ENCODE data around the gene EVA1A.
"Not testable (repeated sequence)": the region's sequence is repeated elsewhere in the genome, so short reads cannot be mapped to it uniquely, and the experiment has no call there.

The EVA1A gene

GRCh38 chr2:75480971-75481836 is 79.5 kb downstream of the EVA1A start:
- DNase-seq: no peak

- not testable (repeated sequence) for DNase-seq
Measured at GRCh38 chr2:75477696-75478095, 83.0 kb downstream of the EVA1A start.

GRCh38 chr2:75476761-75477160 is 84.0 kb downstream of the EVA1A start:
- no peak for DNase-seq

- no peak for DNase-seq
Measured at GRCh38 chr2:75475976-75476375, 84.8 kb downstream of the EVA1A start.

- DNase-seq: no peak
Measured at GRCh38 chr2:75475049-75475448, 85.7 kb downstream of the EVA1A start.

- DNase-seq: no peak
Measured at GRCh38 chr2:75474115-75474514, 86.6 kb downstream of the EVA1A start.

- DNase-seq: no peak
Measured at GRCh38 chr2:75466708-75467311, 93.9 kb downstream of the EVA1A start.

- DNase-seq: no peak
Measured at GRCh38 chr2:75465317-75465984, 95.3 kb downstream of the EVA1A start.

DNA sequence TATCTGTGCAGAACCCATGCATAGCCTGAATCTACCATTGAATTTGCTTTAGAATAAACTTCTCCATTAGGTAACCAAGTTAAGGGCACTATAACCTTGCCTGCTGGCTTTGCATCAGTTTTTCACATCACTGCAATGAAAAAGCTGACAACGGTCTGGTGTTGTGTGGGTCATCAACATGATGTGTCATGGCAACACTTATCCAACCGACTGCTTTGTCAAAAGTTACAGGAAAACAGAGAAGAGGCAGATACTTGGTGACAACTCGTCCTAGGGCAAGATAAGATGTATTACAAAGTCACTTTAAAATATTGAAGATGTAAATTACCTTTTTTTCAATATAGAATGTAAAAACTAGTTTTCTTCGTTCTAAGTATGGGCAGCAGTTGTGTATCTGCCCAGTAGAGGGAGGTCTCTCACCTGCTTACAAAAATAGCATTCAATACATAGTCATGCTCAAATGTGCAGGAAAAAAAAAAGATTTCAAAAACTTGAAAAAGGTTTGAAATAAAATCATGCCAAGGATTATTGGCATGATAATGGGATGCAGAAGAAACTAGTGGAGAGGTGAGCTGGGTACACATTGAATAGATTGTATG is 96.3 kb downstream of the EVA1A start:
- DNase-seq: no peak

DNA sequence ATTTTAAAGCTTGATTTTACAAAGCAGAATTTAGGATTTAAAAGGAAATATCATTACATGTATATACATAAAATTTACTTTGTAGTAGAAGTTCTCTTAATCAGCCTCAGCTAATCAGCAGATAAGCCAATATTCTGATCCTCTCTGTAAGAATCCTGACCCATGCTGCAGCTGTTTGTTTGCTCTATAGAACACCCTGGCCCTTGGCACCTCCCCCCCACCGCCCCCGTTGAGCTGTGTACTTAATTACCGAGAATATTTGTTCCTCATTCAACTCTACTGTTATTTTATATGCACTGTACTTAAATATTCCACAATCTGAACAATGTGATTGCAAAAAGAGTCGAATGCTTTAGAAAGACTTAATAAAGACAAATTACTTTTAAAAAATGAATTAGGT is 98.0 kb downstream of the EVA1A start:
- no peak for DNase-seq

DNA sequence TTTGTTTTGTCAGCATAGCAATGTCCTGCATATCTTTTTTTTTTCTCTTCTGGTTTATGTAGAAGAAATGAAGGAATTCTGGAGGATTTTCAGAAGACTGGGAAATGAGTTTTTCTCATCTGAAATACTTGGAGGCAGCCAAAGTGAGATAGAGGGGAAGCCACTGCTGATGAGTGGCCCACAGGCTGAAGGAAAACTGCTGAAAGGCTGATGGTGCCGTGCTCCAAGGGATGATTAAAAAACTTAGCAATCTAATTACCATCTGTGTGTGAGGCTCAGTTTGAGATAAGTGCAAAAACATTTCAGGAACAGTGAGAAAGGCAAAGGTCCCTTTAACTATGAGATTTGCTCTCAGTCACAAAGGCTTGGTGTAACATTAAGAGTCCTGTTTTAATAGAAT is 98.5 kb downstream of the EVA1A start:
- DNase-seq: no peak

DNA sequence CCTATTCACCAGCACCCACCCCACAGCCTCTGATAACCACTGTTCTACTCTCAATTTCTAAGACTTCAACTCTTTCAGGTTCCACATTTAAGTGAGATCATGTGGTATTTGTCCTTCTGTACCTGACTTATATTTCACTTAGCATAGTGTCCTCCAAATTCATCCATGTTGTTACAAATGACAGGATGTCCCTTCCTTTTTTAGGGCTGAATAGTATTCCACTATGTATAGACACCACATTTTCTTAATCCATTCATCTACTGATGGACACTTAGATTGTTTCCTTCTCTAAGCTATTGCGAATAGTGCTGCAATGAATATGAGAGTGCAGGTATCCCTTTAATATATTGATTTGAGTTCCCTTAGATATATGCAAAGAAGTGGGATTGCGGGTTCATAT is 100.1 kb downstream of the EVA1A start:
- no peak for DNase-seq

DNA sequence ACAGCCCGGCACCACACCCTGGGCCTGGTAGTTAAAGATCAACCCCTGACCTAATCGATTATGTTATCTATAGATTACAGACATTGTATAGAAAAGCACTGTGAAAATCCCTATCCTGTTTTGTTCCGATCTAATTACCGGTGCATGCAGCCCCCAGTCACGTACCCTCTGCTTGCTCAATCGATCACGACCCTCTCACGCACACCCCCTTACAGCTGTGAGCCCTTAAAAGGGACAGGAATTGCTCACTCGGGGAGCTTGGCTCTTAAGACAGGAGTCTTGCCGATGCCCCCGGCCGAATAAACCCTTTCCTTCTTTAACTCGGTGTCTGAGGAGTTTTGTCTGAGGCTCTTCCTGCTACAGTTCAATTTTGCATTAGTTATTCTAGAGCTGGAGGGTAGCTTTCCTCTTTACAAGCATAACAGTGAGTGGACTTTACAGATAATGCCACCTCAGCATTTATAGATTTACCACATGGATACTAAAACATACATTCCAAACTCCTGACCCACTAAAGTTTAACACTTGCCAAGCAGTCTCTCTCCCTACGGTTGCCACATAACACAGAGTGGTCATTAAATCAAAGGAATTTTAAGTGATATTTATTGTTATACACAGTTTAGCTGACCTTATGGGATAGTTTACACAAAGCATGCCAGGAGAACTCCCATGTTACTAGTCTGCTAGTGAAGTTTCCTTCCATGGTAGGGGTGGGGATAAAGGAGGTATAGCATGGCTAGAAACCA is 101.0 kb downstream of the EVA1A start:
- DNase-seq: no peak

- DNase-seq: no peak
Measured at GRCh38 chr2:75458201-75458600, 102.5 kb downstream of the EVA1A start.

DNA sequence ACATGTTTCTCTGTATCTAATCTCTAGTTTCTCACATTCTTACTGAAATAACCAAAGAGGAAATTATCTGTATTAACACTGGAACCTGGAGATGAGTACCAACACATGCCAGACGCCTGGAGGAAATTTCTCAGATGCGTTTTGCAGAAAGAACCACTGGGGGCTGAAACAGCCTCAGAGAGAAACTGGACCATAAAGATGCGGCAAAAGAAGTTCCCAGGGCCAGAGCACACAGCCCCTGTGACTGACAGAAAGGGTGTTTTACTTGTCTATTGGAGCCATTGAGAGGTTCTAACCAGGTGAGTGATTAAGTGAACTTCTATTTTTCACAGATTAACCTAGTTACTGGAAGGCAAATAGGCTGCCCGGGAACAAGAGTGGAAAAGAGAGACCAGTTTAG is 103.9 kb downstream of the EVA1A start:
- DNase-seq: no peak

- DNase-seq: no peak
Measured at GRCh38 chr2:75456111-75456510, 104.6 kb downstream of the EVA1A start.

DNA sequence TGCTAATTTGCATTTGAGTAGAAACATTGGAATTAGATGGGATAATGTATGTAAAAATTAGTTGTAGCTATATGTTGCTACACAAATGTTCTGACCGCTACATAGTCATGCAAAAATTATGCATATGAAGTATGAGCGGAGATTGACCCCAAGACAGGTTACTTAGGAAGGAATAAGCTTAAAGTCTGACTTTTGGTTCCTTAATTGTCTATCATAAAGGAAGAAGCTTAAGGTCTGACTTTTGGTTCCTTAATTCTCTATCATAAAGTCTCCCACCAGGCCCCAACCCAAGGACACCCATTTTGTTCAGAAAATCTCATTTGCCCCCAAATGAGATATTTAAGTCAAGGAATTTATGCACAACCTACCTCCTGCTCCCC is 106.5 kb downstream of the EVA1A start:
- no peak for DNase-seq

GRCh38 chr2:75453384-75454240 is 107.1 kb downstream of the EVA1A start:
- no peak for DNase-seq

GRCh38 chr2:75450068-75450467 is 110.7 kb downstream of the EVA1A start:
- no peak for DNase-seq

- no peak for DNase-seq
Measured at GRCh38 chr2:75447176-75447575, 113.6 kb downstream of the EVA1A start.

Measured in CD4-positive, alpha-beta T cell treated with Interleukin-12 subunit alpha and Interleukin-12 subunit beta, for 1 hour (primary cell).